ENCODE results near the gene LENEP.

The LENEP gene

GRCh38 chr1:155011437-155012025 is 18.1 kb downstream of the LENEP start:
- no peak for DNase-seq

- peak; percentile 89 for DNase-seq
Measured at GRCh38 chr1:155012026-155012546, 18.7 kb downstream of the LENEP start.

- no peak for DNase-seq
Measured at GRCh38 chr1:155012776-155013602, 19.6 kb downstream of the LENEP start.

- no peak for DNase-seq
Measured at GRCh38 chr1:155013632-155014031, 20.2 kb downstream of the LENEP start.

- no peak for DNase-seq
Measured at GRCh38 chr1:155014709-155015508, 21.5 kb downstream of the LENEP start.

GRCh38 chr1:155015527-155016230 is 22.3 kb downstream of the LENEP start:
- no peak for DNase-seq

GRCh38 chr1:155016231-155016831 is 22.9 kb downstream of the LENEP start:
- DNase-seq, result no peak

- peak; percentile 95 for DNase-seq
Measured at GRCh38 chr1:155017041-155017945, 23.9 kb downstream of the LENEP start.

- no peak for DNase-seq
Measured at GRCh38 chr1:155017946-155018316, 24.5 kb downstream of the LENEP start.

GRCh38 chr1:155018617-155019348 is 25.4 kb downstream of the LENEP start:
- DNase-seq, result no peak

- no peak for DNase-seq
Measured at GRCh38 chr1:155019377-155020245, 26.2 kb downstream of the LENEP start.

GRCh38 chr1:155022136-155022926 is 28.9 kb downstream of the LENEP start:
- DNase-seq, result no peak

GRCh38 chr1:155022927-155023236 is 29.5 kb downstream of the LENEP start:
- DNase-seq, result no peak

GRCh38 chr1:155023627-155024026 is 30.2 kb downstream of the LENEP start:
- DNase-seq, result no peak

- DNase-seq, result no peak
Measured at GRCh38 chr1:155024315-155024714, 30.9 kb downstream of the LENEP start.

- no peak for DNase-seq
Measured at GRCh38 chr1:155026154-155026553, 32.8 kb downstream of the LENEP start.

- DNase-seq, result no peak
Measured at GRCh38 chr1:155026588-155026987, 33.2 kb downstream of the LENEP start.

- DNase-seq, result no peak
Measured at GRCh38 chr1:155029513-155030242, 36.3 kb downstream of the LENEP start.
